Mucosa of descending colon (tissue), 3 donors: ENCODE data around the gene CARD11. TPM values are rescaled to one million over a fixed set of nuclear protein-coding genes. Genes with fewer than 3 reads are reported as not detected.

Experiments
- ATAC-seq: fragments of 200-7000 bp; cut with Tn5 transposase; one replicate; pipeline ENCODE4 v1.9.1; 2020; ENCODE audit warnings: mild to moderate bottlenecking, moderate library complexity
- DNase-seq, 3 donors: peaks; one replicate each; pipeline ENCODE4 v3.0.0-alpha.2; 2020
- H3K36me3 ChIP-seq: fragments of 200-600 bp; one replicate; pipeline ENCODE4 v1.8.0; 2021; ENCODE audit warnings: low read depth, mild to moderate bottlenecking
- H3K4me1 ChIP-seq: fragments of 200-600 bp; one replicate; pipeline ENCODE4 v1.8.0; 2021; ENCODE audit warnings: low read depth, mild to moderate bottlenecking
- H3K4me3 ChIP-seq: fragments of 200-600 bp; one replicate; pipeline ENCODE4 v1.8.0; 2021; ENCODE audit warnings: mild to moderate bottlenecking
- H3K9me3 ChIP-seq: fragments of 200-600 bp; one replicate; pipeline ENCODE4 v1.8.0; 2021; ENCODE audit warnings: mild to moderate bottlenecking
- intact Hi-C, 2 donors: fragments of 100-400 bp; cut with DNase I in 1 of 2; cut with micrococcal nuclease in 1 of 2; formaldehyde crosslinking; loops; one replicate each; pipeline versions ENCODE4 v1.11.0 to v1.11.1; 2022; cut with DNase I, micrococcal nuclease
- total RNA-seq, 3 donors: library from RNA; stranded (reverse); fragmentation: NEBNext Ultra II Directional in 2 of 3; extraction: Animal tissue kit (Norgen Biotek cat#: 25700) in 2 of 3; gene quantifications; one replicate each; pipeline versions ENCODE4 v1.2.1 to v1.2.4, GENCODE V29; 2021 to 2023
- TF ChIP-seq, protein P1 (sequence below): fragments of 200-600 bp; IDR thresholded peaks from one replicate; pipeline ENCODE4 v1.8.0; 2022; ENCODE audit warnings: antibody characterized with exemption, mild to moderate bottlenecking
- donor health status: DM: no; HTN: no; CAD: no; lungs with moderate emphysema.
- donor health status: DM: no; HTN: no; CAD: no.
- donor health status: DM: no; HTN: yes; CAD: no.

Gene CARD11
- total RNA-seq, 3 donors from 2014 or later: 1.6 to 3.2 (median 3.2) TPM

DNA sequence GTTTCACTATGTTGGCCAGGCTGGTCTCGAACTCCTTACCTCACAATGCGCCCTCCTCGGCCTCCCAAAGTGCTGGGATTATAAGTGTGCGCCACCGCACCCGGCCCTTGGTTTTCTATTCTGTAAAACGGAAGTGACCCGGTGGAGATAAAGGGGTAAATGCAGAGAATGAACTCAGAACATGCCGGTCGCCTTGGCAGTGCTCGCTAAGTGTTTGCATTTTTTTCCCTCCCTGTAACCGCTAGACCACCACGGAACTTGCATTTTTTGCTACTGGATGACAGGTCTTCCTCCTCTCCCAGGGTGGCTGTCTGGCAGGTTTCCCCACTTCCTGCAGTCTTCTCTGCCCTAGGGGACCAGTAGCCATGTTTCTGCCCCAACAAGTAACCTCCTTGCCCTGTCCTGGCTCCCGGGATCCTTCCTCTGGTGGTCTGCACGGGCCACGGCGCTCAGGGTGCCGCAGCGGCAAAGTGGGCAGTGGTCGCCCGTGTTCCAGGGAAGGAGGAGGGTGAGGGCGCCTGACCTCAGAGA, 180.8 kb downstream of the CARD11 start:
- no peak for ATAC-seq

DNA sequence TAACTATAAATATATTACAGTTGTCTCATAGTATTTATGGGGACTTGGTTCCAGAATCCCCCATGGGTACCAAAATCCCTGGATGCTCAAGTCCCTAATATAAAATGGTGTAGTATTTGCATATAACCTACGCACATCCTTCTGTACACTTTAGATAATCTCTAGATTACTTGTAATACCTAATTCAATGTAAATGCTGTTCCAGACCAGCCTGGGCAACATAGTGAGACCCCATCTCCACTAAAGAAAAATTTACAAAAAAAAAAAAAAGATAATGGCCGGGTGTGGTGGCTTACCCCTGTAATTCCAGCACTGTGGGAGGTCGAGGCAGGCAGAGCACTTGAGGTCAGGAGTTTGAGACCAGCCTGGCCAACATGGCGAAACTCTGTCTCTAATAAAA, 182.2 kb downstream of the CARD11 start:
- no peak for DNase-seq
- TF ChIP-seq, protein P1, sequence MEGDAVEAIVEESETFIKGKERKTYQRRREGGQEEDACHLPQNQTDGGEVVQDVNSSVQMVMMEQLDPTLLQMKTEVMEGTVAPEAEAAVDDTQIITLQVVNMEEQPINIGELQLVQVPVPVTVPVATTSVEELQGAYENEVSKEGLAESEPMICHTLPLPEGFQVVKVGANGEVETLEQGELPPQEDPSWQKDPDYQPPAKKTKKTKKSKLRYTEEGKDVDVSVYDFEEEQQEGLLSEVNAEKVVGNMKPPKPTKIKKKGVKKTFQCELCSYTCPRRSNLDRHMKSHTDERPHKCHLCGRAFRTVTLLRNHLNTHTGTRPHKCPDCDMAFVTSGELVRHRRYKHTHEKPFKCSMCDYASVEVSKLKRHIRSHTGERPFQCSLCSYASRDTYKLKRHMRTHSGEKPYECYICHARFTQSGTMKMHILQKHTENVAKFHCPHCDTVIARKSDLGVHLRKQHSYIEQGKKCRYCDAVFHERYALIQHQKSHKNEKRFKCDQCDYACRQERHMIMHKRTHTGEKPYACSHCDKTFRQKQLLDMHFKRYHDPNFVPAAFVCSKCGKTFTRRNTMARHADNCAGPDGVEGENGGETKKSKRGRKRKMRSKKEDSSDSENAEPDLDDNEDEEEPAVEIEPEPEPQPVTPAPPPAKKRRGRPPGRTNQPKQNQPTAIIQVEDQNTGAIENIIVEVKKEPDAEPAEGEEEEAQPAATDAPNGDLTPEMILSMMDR: no peak
- intact Hi-C loops: loop anchor here in 1 of 2 donors (10.0 kb wide), 1 partner anchor 293 kb away; no protein-coding TSS in a partner anchor

More for the DNA sequence above, 180.8 kb downstream of the CARD11 start:
- Histone ChIP-seq H3K4me3 (no peak overlapping the region), H3K36me3 (no peaks in the 10 kb centered on the region), H3K9me3 (no peaks in the 10 kb centered on the region), H3K4me1 (peaks cover 10% of the 10 kb centered on the region)
- intact Hi-C loops: loop anchor here in 1 of 2 donors (10.0 kb wide), 1 partner anchor 292 kb away; no protein-coding TSS in a partner anchor
- no peak for DNase-seq
- TF ChIP-seq, protein P1: no peak

DNA sequence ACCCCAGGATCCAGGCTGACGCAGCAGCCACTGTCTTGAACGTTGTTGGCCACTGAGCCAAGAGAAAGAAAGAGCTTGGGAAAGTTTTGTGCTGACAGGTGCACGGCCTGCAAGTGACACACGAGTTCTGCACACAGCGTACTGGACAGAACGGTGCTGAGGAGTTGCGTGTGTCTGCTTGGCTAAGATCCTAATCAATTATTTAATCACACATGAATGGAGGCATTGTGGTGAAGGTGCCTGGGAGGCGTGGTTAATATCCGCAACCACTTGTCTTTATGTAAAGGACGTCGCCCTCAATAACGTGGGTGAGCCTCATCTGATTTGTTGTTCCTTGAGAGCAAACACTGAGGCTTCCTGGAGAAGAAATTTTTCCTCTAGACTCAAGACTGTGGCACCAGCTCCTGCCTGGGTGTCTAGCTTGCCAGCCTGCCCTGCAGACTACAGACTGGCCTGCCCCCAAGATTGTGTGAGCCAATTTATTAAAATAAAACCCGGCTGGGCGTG, 183.0 kb downstream of the CARD11 start:
- peaks cover 10% of the 10 kb centered on the region for H3K4me1 ChIP-seq
- DNase-seq (no peak), ATAC-seq (peak; percentile 4)
- no peaks in the 10 kb centered on the region for H3K36me3 ChIP-seq
- H3K4me3 ChIP-seq: no peak overlapping the region
- intact Hi-C loops: loop anchor here in 1 of 2 donors (10.0 kb wide), 1 partner anchor 294 kb away; no protein-coding TSS in a partner anchor
- TF ChIP-seq, protein P1: no peak
- no peaks in the 10 kb centered on the region for H3K9me3 ChIP-seq

More for the DNA sequence above, 182.2 kb downstream of the CARD11 start:
- H3K4me3 ChIP-seq: no peak overlapping the region
- H3K9me3 ChIP-seq: no peaks in the 10 kb centered on the region
- peaks cover 10% of the 10 kb centered on the region for H3K4me1 ChIP-seq
- H3K36me3 ChIP-seq: no peaks in the 10 kb centered on the region
- no peak for ATAC-seq

GRCh38 chr7:2859952-2860351, 183.7 kb downstream of the CARD11 start:
- no peaks in the 10 kb centered on the region for H3K36me3 ChIP-seq
- H3K4me3 ChIP-seq: no peak overlapping the region
- ATAC-seq (no peak), DNase-seq (no peak)
- H3K4me1 ChIP-seq: peaks cover 10% of the 10 kb centered on the region
- TF ChIP-seq, protein P1: no peak
- intact Hi-C loops: loop anchor here in 1 of 2 donors (10.0 kb wide), 1 partner anchor 295 kb away; no protein-coding TSS in a partner anchor
- H3K9me3 ChIP-seq: no peaks in the 10 kb centered on the region

DNA sequence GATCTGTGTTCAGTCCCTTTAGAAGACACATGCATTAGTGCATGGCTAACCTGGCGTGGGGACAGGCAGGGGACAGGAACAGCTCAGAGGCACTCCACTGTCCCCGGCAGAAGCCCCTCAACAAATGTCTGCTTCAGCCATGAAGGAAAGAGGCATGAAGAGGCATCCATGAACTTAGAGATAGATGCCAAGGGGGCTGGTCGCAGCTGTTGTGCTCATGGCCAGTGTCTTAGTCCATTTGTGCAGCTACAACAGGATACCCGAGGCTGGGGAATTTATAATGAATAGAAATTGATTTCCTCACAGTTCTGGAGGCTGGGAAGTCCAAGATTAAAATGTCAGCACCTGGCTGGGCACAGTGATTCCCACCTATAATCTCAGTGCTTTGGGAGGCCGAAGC, 185.0 kb downstream of the CARD11 start:
- peaks cover 3% of the 10 kb centered on the region for H3K4me1 ChIP-seq
- TF ChIP-seq, protein P1: no peak
- intact Hi-C loops: no loop called here

More for the DNA sequence above, 185.0 kb downstream of the CARD11 start:
- H3K4me3 ChIP-seq: no peak overlapping the region
- no peaks in the 10 kb centered on the region for H3K9me3 ChIP-seq
- no peak for ATAC-seq
- H3K36me3 ChIP-seq: no peaks in the 10 kb centered on the region
- DNase-seq: no peak
